ENCODE data around the gene EXOC3L2. TPM values are rescaled to one million over a fixed set of nuclear protein-coding genes. Genes with fewer than 3 reads are reported as not detected.

Gene EXOC3L2
- total and polyA plus RNA-seq, 2 of the 8 experiments (the other 6 are each of a cell fraction or from before 2014, with no cell fraction given) = 1.4 to 1.6 TPM

DNA sequence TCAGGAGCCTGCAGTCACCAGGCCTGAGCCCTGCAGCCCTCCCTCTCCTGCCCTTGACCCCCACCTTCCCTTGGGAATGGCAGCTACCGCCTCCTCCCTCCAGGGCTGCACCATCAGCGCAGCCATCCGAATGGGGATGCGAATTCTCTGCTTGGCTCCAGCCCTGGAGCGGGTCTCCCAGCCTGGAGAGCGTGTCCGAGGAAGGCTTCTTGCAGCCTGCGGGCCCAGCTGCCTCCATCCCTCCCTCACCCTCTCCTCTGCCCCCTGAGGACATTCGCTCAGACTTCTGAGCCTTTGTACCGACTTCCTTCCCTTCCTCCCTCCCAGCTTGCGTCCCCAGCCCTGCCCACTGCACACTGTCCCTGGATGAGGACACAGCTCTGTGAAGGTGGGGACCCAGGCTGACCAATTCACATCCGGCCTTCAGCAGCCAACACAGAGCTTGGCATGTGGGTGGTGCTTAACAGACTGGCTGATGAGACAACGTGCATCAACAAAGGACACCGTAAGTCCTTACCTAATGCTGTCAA is 78.4 kb downstream of the EXOC3L2 start:
- 70% methylated on average over 14 of the region's 14 CpGs; no CpG with 5 or more reads in 1 of the 2 experiments for WGBS, 2 experiments (ENCODE audit: extremely low coverage in 1 of 2, insufficient coverage in 1 of 2, insufficient read length in 1 of 2, insufficient replicate concordance in 2 of 2, low coverage in 1 of 2, low lambda C conversion rate in 2 of 2, missing lambda C conversion rate in 1 of 2)
- H4K20me1 ChIP-seq (replicated peaks in 1 of 2; ENCODE audit: control insufficient read depth in 1 of 2, insufficient read depth in 2 of 2, low read length in 2 of 2) = peaks cover 0 to 10% of the 10 kb centered on the region in 2 experiments
- no peak overlapping the region for H2BK15ac ChIP-seq (ENCODE audit: low read length)
- peaks cover 0 to 7% (median 2%) of the 10 kb centered on the region in 4 experiments; a peak in 5 of 7 replicates for H3K4me1 ChIP-seq (replicated peaks in 1 of 4; ENCODE audit: control insufficient read depth in 3 of 4, insufficient read depth in 4 of 4, low read length in 3 of 4)
- H4K5ac ChIP-seq (ENCODE audit: insufficient read length, low read depth, low read length) = no peak overlapping the region
- peak overlapping the region; percentile 52; the same call in 1 of the 2 replicates for H2BK5ac ChIP-seq (ENCODE audit: low read depth, low read length)
- H3K27me3 ChIP-seq (replicated peaks in 1 of 4; ENCODE audit: control insufficient read depth in 3 of 4, extremely low read depth in 1 of 4, insufficient read depth in 3 of 4, low read length in 3 of 4) = no peaks in the 10 kb centered on the region
- no peak for DNase-seq (ENCODE audit: low read depth in 1 of 2, low spot score in 2 of 2)
- no peak overlapping the region; the same call in 1 of the 2 replicates for H2BK12ac ChIP-seq (ENCODE audit: low read depth, low read length)
- H3K56ac ChIP-seq (replicated peaks; ENCODE audit: insufficient read length, low read depth, low read length) = no peak overlapping the region
- ChIA-PET CTCF (ENCODE audit: partially characterized antibody) (interaction anchor here (0.6 to 5.6 kb wide), 10 partner anchors 11 to 386 kb away, joined by 3 to 54 read pairs (median 6); partner anchors contain the start of genes BLOC1S3 and TRAPPC6A), POLR2A (ENCODE audit: partially characterized antibody) (interaction anchor here (1.1 to 3.7 kb wide), 4 partner anchors 9 to 262 kb away, joined by 3 to 21 read pairs (median 4); no protein-coding TSS in a partner anchor)
- peak overlapping the region; percentile 47 for H4K91ac ChIP-seq (replicated peaks; ENCODE audit: insufficient read length, low read length)
- FAIRE-seq = no peak
- no peaks in the 10 kb centered on the region for H3K79me2 ChIP-seq (ENCODE audit: control insufficient read depth in 1 of 2, insufficient read depth in 2 of 2, low read length in 2 of 2)
- 0 out of 2 replicates have a peak overlapping the region, but pooled peaks have one; percentile 4 for H4K8ac ChIP-seq (ENCODE audit: extremely low read depth, insufficient read depth, low read length)
- H3K27ac ChIP-seq (ENCODE audit: low read depth, low read length) = no peak overlapping the region
- H3K23me2 ChIP-seq (ENCODE audit: low read depth, low read length) = no peaks in the 10 kb centered on the region
- no peak overlapping the region for H2BK120ac ChIP-seq (replicated peaks; ENCODE audit: low read depth, low read length)
- H3K36me3 ChIP-seq (ENCODE audit: control insufficient read depth in 2 of 4, insufficient read depth in 4 of 4, low read length in 3 of 4) = no peaks in the 10 kb centered on the region
- H3K4me3 ChIP-seq (ENCODE audit: extremely low read depth in 1 of 4, insufficient read depth in 2 of 4, low read depth in 3 of 4, low read length in 4 of 4) = no peak overlapping the region
- no peak overlapping the region for H3K4me2 ChIP-seq (ENCODE audit: insufficient read depth in 1 of 2, low read depth in 2 of 2, low read length in 2 of 2)
- H3K18ac ChIP-seq (ENCODE audit: extremely low read depth, low read length) = no peak overlapping the region; the same call in 1 of the 2 replicates
- no peaks in the 10 kb centered on the region; the same call in 1 of the 2 replicates for H3K79me1 ChIP-seq (ENCODE audit: low read depth, low read length)
- no peak overlapping the region for H3K4ac ChIP-seq (replicated peaks; ENCODE audit: insufficient read length, low read depth, low read length)
- no peak overlapping the region for H3K14ac ChIP-seq (ENCODE audit: insufficient read length)
- no peak overlapping the region; a peak in 2 of 7 replicates for H3K9ac ChIP-seq (replicated peaks in 1 of 4; ENCODE audit: extremely low read depth in 1 of 4, low read depth in 3 of 4, low read length in 3 of 4)
- no peak overlapping the region for H2AFZ ChIP-seq (ENCODE audit: low read length)
- no peak overlapping the region for H3K23ac ChIP-seq (ENCODE audit: insufficient read length)
- H2AK5ac ChIP-seq (ENCODE audit: low read depth, low read length) = no peak overlapping the region
- H2BK20ac ChIP-seq (ENCODE audit: low read length) = no peak overlapping the region
- H3K9me3 ChIP-seq (ENCODE audit: insufficient read depth in 2 of 2, low read depth in 1 of 2, low read length in 1 of 2) = no peaks in the 10 kb centered on the region
- no peak for TF ChIP-seq HDAC2 (IDR thresholded peaks at IDR 0.05; ENCODE audit: borderline replicate concordance in 1 of 2, low read depth in 2 of 2, low read length in 2 of 2)

Measured in H1 (cell line).